ENCODE measurements around the gene SV2C. TPM values are rescaled to one million over a fixed set of nuclear protein-coding genes. Genes with fewer than 3 reads are reported as not detected.

Gene SV2C
- total and polyA plus RNA-seq, 10 of the 15 experiments (the other 5 are each of a cell fraction or from before 2014, with no cell fraction given), result under 0.01 to 1.1 (median 0.63) TPM

- no peaks in the 10 kb centered on the region for H3K27me3 ChIP-seq (replicated peaks in 1 of 2; ENCODE audit: control insufficient read depth in 2 of 2, insufficient read depth in 2 of 2, low read length in 1 of 2)
- no peak overlapping the region for H3K4me2 ChIP-seq (ENCODE audit: control insufficient read depth, insufficient read depth)
- 27% methylated on average over 4 of the region's 4 CpGs for WGBS (ENCODE audit: insufficient coverage, insufficient replicate concordance, low lambda C conversion rate, missing lambda C conversion rate)
- ChIA-PET POLR2A (no interaction called here), CTCF (interaction anchor here (1.2 kb wide), 1 partner anchor 10 kb away, joined by 3 read pairs; no protein-coding TSS in a partner anchor), SMC1A (ENCODE audit: uncharacterized antibody, unreplicated experiment) (interaction anchor here (1.5 kb wide), 1 partner anchor 12 kb away, joined by 3 read pairs; no protein-coding TSS in a partner anchor), RAD21 (ENCODE audit: unreplicated experiment) (no interaction called here)
- peak; percentile 26; the same call in 1 of the 2 replicates for TF ChIP-seq SPI1 (IDR thresholded peaks at IDR 0.05; ENCODE audit: borderline replicate concordance, insufficient read depth, low read depth, low read length)
- no peak for TF ChIP-seq HCFC1 (IDR thresholded peaks at IDR 0.05; ENCODE audit: low read length)
- H3K9me3 ChIP-seq (replicated peaks; ENCODE audit: control insufficient read depth, insufficient read depth, low read length), result no peaks in the 10 kb centered on the region; the same call in 2 of the 3 replicates
- H3K36me3 ChIP-seq (ENCODE audit: control insufficient read depth in 2 of 2, insufficient read depth in 2 of 2, low read length in 1 of 2), result no peaks in the 10 kb centered on the region
- no peak overlapping the region for H3K9ac ChIP-seq (ENCODE audit: control insufficient read depth, insufficient read depth, low read length)
- intact Hi-C loops (cut with micrococcal nuclease; ENCODE audit: unreplicated experiment), result no loop called here
- H3K27ac ChIP-seq (ENCODE audit: control insufficient read depth, insufficient read depth), result no peak overlapping the region
- H3K4me3 ChIP-seq, result no peak overlapping the region
- no peaks in the 10 kb centered on the region for H3K4me1 ChIP-seq (ENCODE audit: control insufficient read depth, insufficient read depth, low read length)
- H4K20me1 ChIP-seq (ENCODE audit: control insufficient read depth, insufficient read depth), result no peaks in the 10 kb centered on the region
- no peak for ATAC-seq
- in situ Hi-C loops (cut with MboI), result no loop called here
- DNase-seq (ENCODE audit: low read depth, low spot score), result no peak
- H2AFZ ChIP-seq (ENCODE audit: control insufficient read depth, low read depth, low read length), result no peak overlapping the region
- H3K79me2 ChIP-seq (ENCODE audit: control insufficient read depth, insufficient read depth, low read length), result no peaks in the 10 kb centered on the region
- FAIRE-seq, result no peak
- no TSS peak for BruUV-seq (replicated peaks)
Observed at GRCh38 chr5:76219636-76220035, 136.5 kb downstream of the SV2C start.

DNA sequence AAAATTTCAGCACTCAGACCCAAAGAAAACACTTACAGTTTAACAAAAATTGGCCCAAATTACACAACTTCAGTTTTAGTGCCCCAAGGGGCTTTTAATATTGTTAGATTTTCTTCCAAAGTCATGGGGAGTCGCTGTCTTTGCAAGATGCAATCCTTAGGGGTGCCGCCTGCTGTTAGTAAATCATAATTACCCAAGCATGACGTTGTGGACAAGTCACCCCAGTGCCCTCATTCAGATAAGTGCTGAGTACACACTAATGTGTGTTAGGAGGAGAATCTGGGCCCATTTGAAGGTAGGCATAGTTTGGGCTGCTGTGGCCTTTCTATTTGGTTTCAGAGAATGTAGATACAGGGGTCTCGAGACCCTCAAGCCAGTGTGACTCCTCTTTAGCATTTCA is 138.1 kb downstream of the SV2C start:
- BruUV-seq (replicated peaks), result no TSS peak
- no peaks in the 10 kb centered on the region for H3K27me3 ChIP-seq (replicated peaks in 1 of 2; ENCODE audit: control insufficient read depth in 2 of 2, insufficient read depth in 2 of 2, low read length in 1 of 2)
- no peak for FAIRE-seq
- no peak overlapping the region for H2AFZ ChIP-seq (ENCODE audit: control insufficient read depth, low read depth, low read length)
- H3K79me2 ChIP-seq (ENCODE audit: control insufficient read depth, insufficient read depth, low read length), result no peaks in the 10 kb centered on the region
- intact Hi-C loops (cut with micrococcal nuclease; ENCODE audit: unreplicated experiment) (no loop called here), in situ Hi-C loops (cut with MboI) (no loop called here)
- no peak overlapping the region for H3K27ac ChIP-seq (ENCODE audit: control insufficient read depth, insufficient read depth)
- CTCF ChIA-PET, result no interaction called here
- no peaks in the 10 kb centered on the region for H3K4me1 ChIP-seq (ENCODE audit: control insufficient read depth, insufficient read depth, low read length)
- no peak for DNase-seq (ENCODE audit: low read depth, low spot score)
- no peaks in the 10 kb centered on the region for H3K36me3 ChIP-seq (ENCODE audit: control insufficient read depth in 2 of 2, insufficient read depth in 2 of 2, low read length in 1 of 2)
- H3K9me3 ChIP-seq (replicated peaks; ENCODE audit: control insufficient read depth, insufficient read depth, low read length), result no peaks in the 10 kb centered on the region; the same call in 2 of the 3 replicates
- SMC1A ChIA-PET (ENCODE audit: uncharacterized antibody, unreplicated experiment), result interaction anchor here (1.4 kb wide), 1 partner anchor 35 kb away, joined by 3 read pairs; no protein-coding TSS in a partner anchor
- H3K4me3 ChIP-seq, result no peak overlapping the region
- no peak overlapping the region for H3K4me2 ChIP-seq (ENCODE audit: control insufficient read depth, insufficient read depth)
- no peak for TF ChIP-seq CREB1 (IDR thresholded peaks at IDR 0.05; ENCODE audit: low read depth)
- TF ChIP-seq ATF3 (IDR thresholded peaks at IDR 0.05; ENCODE audit: borderline replicate concordance, extremely low read depth, low read depth, low read length), result no peak
- no peak for TF ChIP-seq GATAD2B (conservative IDR thresholded peaks at IDR 0.05; ENCODE audit: low read depth)
- no peak for TF ChIP-seq NFIC (IDR thresholded peaks at IDR 0.05; ENCODE audit: low read depth, low read length)
- no peak for TF ChIP-seq TARDBP (IDR thresholded peaks at IDR 0.05; ENCODE audit: borderline replicate concordance)
- TF ChIP-seq ZNF274 (IDR thresholded peaks at IDR 0.05; ENCODE audit: insufficient read depth, insufficient read length), result no peak
- no peak for TF ChIP-seq SIN3A (IDR thresholded peaks at IDR 0.05; ENCODE audit: low read depth, low read length)
- no peak for TF ChIP-seq RCOR1 (conservative IDR thresholded peaks at IDR 0.05; ENCODE audit: low read depth, low read length)
- no peak for TF ChIP-seq CREM (IDR thresholded peaks at IDR 0.05; ENCODE audit: low read depth)
- no peak for TF ChIP-seq TCF3 (IDR thresholded peaks at IDR 0.05; ENCODE audit: borderline replicate concordance, insufficient read depth, low read depth, low read length)
- no peak for TF ChIP-seq RUNX3 (IDR thresholded peaks at IDR 0.05; ENCODE audit: low read length)
- POLR2A ChIA-PET, result no interaction called here
- no peak overlapping the region for H3K9ac ChIP-seq (ENCODE audit: control insufficient read depth, insufficient read depth, low read length)
- 14% methylated on average over 4 of the region's 4 CpGs for WGBS (ENCODE audit: insufficient coverage, insufficient replicate concordance, low lambda C conversion rate, missing lambda C conversion rate)
- no peak for ATAC-seq
- RAD21 ChIA-PET (ENCODE audit: unreplicated experiment), result no interaction called here
- H4K20me1 ChIP-seq (ENCODE audit: control insufficient read depth, insufficient read depth), result no peaks in the 10 kb centered on the region; the same call in 1 of the 2 replicates
